ENCODE data around the gene ANGPTL3.

GRCh38 chr1:62613325-62613727 is 16.0 kb downstream of the ANGPTL3 start:
- no peak for TF ChIP-seq ZNF143 (CRISPR knock-in tag; IDR thresholded peaks at IDR 0.05)
- TF ChIP-seq BRF2 (CRISPR knock-in tag; IDR thresholded peaks at IDR 0.05): no peak
- TF ChIP-seq SP2 (CRISPR knock-in tag; IDR thresholded peaks at IDR 0.05): no peak
- no peak for TF ChIP-seq ARNT (IDR thresholded peaks at IDR 0.05)
- TF ChIP-seq ZNF251 (CRISPR knock-in tag; IDR thresholded peaks at IDR 0.05): no peak
- no peak for TF ChIP-seq ZBTB21 (CRISPR knock-in tag; IDR thresholded peaks at IDR 0.05)
- no peak for TF ChIP-seq CTCF (CRISPR knock-in tag; IDR thresholded peaks at IDR 0.05)
- TF ChIP-seq TFAP4 (IDR thresholded peaks at IDR 0.05; ENCODE audit: borderline replicate concordance, low read depth): no peak
